Choroid plexus epithelial cell (primary cell): ENCODE data around the gene TPI1.
"Not testable (repeated sequence)": the region's sequence is repeated elsewhere in the genome, so short reads cannot be mapped to it uniquely, and the experiment has no call there.

ENCODE experiments used
- DNase-seq: peaks from one replicate; pipeline ENCODE4 v3.0.0-alpha.2; 2010; ENCODE audit warnings: low read depth
- H3K4me3 ChIP-seq: 2 replicates; pipeline ENCODE4 v1.5.1; 2011; ENCODE audit warnings: low read depth, mild to moderate bottlenecking, control low read depth, low read length, moderate library complexity
- CTCF ChIP-seq: conservative IDR thresholded peaks from 2 replicates; pipeline ENCODE4 v1.5.1; 2011; ENCODE audit warnings: low read depth, mild to moderate bottlenecking, control low read depth, inconsistent platforms, low read length, moderate library complexity

Gene TPI1

GRCh38 chr12:6863033-6863432, 4.3 kb upstream of the TPI1 start:
- no peak overlapping the region for H3K4me3 ChIP-seq
- TF ChIP-seq CTCF = no peak
- no peak for DNase-seq

GRCh38 chr12:6863586-6864321, 3.6 kb upstream of the TPI1 start:
- DNase-seq = no peak
- no peak overlapping the region for H3K4me3 ChIP-seq

GRCh38 chr12:6865307-6865706, 2.0 kb upstream of the TPI1 start:
- DNase-seq = not testable (repeated sequence)

More at GRCh38 chr12:6863586-6864321, 3.6 kb upstream of the TPI1 start:
- TF ChIP-seq CTCF = no peak

GRCh38 chr12:6866163-6866919, 990 bp upstream of the TPI1 start:
- peak overlapping the region; percentile 91 for H3K4me3 ChIP-seq
- DNase-seq = peak; percentile 4
- TF ChIP-seq CTCF = no peak

More at GRCh38 chr12:6865307-6865706, 2.0 kb upstream of the TPI1 start:
- H3K4me3 ChIP-seq = not testable (repeated sequence)

- H3K4me3 ChIP-seq = peak overlapping the region; percentile 91
- DNase-seq = no peak
- no peak for TF ChIP-seq CTCF
These were observed 365 bp upstream of the TPI1 start for GRCh38 chr12:6866920-6867412.

- DNase-seq = peak; percentile 38
- H3K4me3 ChIP-seq = peak overlapping the region; percentile 91
- peak; percentile 47 for TF ChIP-seq CTCF
These were observed 1.1 kb downstream of the TPI1 start for GRCh38 chr12:6868211-6869048.
